B cell (primary cell): Measurements from ENCODE around the gene NOS1. TPM values are rescaled to one million over a fixed set of nuclear protein-coding genes. Genes with fewer than 3 reads are reported as not detected.

Source experiments
- ATAC-seq: fragments of 200-7000 bp; cut with Tn5 transposase; one replicate; pipeline ENCODE4 v1.10.0; 2021; ENCODE audit warnings: low read depth, mild to moderate bottlenecking, moderate number of reproducible peaks, moderate library complexity
- CTCF ChIA-PET: fragments of 350-600 bp; sonication (Branson Sonifier 250); formaldehyde crosslinking; loops from one replicate; lab custom pipeline; 2021; ENCODE audit warnings: antibody characterized with exemption, inconsistent platforms; lab: Charles Lee
- POLR2A ChIA-PET: fragments of 350-600 bp; sonication (Branson Sonifier 250); formaldehyde crosslinking; loops from one replicate; lab custom pipeline; 2021; ENCODE audit warnings: antibody characterized with exemption; lab: Charles Lee
- DNase-seq: peaks from one replicate; pipeline ENCODE4 v3.0.0; 2013
- H2AFZ ChIP-seq: 2 replicates; pipeline ENCODE4 v1.6.1; 2012; ENCODE audit warnings: mild to moderate bottlenecking, low read depth, low read length; ENCODE audit not compliant: insufficient read depth, poor library complexity, severe bottlenecking
- H3K27ac ChIP-seq, 2 donors: 1 replicate in 1 of 2; 2 replicates in 1 of 2; pipeline ENCODE4 v1.5.1; 2012 to 2013; ENCODE audit warnings: low read length in 2 of 2, mild to moderate bottlenecking in 2 of 2, moderate library complexity in 1 of 2
- H3K27me3 ChIP-seq, 4 experiments: fragments of 200-600 bp in 1 of 4; sonication (generic) in 1 of 4; replicated peaks in 1 of 4; 1 replicate in 2 of 4; 2 replicates in 2 of 4; pipeline versions ENCODE4 v1.6.1 to v1.7.0; 2013 to 2016; ENCODE audit warnings: low read length in 3 of 4, mild to moderate bottlenecking in 2 of 4, mixed read lengths in 1 of 4, moderate library complexity in 1 of 4; ENCODE audit not compliant: insufficient read depth in 4 of 4, control insufficient read depth in 3 of 4; ENCODE audit errors: control extremely low read depth in 1 of 4
- H3K36me3 ChIP-seq, 2 experiments: replicated peaks in 1 of 2; 1 replicate in 1 of 2; 2 replicates in 1 of 2; pipeline versions ENCODE4 v1.6.1 to v1.7.1; 2013; ENCODE audit warnings: low read length in 1 of 2; ENCODE audit not compliant: insufficient read depth in 2 of 2, control insufficient read depth in 1 of 2; ENCODE audit errors: control extremely low read depth in 1 of 2, extremely low read depth in 1 of 2
- H3K4me1 ChIP-seq, 2 donors: fragments of 200-600 bp in 1 of 2; sonication (generic) in 1 of 2; 1 replicate in 1 of 2; 2 replicates in 1 of 2; pipeline versions ENCODE4 v1.5.1 to v1.6.1; 2013 to 2017; ENCODE audit warnings: low read length in 2 of 2; ENCODE audit not compliant: control insufficient read depth in 2 of 2, insufficient read depth in 2 of 2
- H3K4me2 ChIP-seq: replicated peaks from 2 replicates; pipeline ENCODE3; 2012; ENCODE audit warnings: mild to moderate bottlenecking, low read depth, low read length; ENCODE audit not compliant: poor library complexity, severe bottlenecking
- H3K4me3 ChIP-seq, 5 experiments: fragments of 200-600 bp in 1 of 5; sonication (generic) in 1 of 5; 1 replicate in 3 of 5; 2 replicates in 2 of 5; pipeline versions ENCODE4 v1.5.1 to v1.7.0; 2011 to 2016; ENCODE audit warnings: low read length in 4 of 5, mild to moderate bottlenecking in 4 of 5, low read depth in 2 of 5, control low read depth in 1 of 5, moderate library complexity in 1 of 5; ENCODE audit not compliant: insufficient read depth in 1 of 5; ENCODE audit errors: control extremely low read depth in 1 of 5, extremely low read depth in 1 of 5
- H3K79me2 ChIP-seq: fragments of 200-600 bp; sonication (generic); one replicate; pipeline ENCODE4 v1.6.0; 2016; ENCODE audit warnings: low read length; ENCODE audit not compliant: control insufficient read depth, insufficient read depth
- H3K9ac ChIP-seq: fragments of 200-600 bp; sonication (generic); 2 replicates; pipeline ENCODE4 v1.6.1; 2017; ENCODE audit warnings: mild to moderate bottlenecking, low read length, moderate library complexity
- H3K9me3 ChIP-seq, 3 donors: one replicate each; pipeline versions ENCODE4 v1.6.1 to v1.7.1; 2013; ENCODE audit warnings: low read length in 2 of 3; ENCODE audit not compliant: control insufficient read depth in 2 of 3, insufficient read depth in 1 of 3; ENCODE audit errors: control extremely low read depth in 1 of 3
- H4K20me1 ChIP-seq: 2 replicates; pipeline ENCODE4 v1.6.0; 2012; ENCODE audit warnings: mild to moderate bottlenecking, low read length; ENCODE audit not compliant: insufficient read depth, control insufficient read depth, poor library complexity, severe bottlenecking
- H3K27ac Mint-ChIP-seq: one replicate; pipeline ENCODE4 v1.8.0; 2021; ENCODE audit warnings: mixed read lengths
- H3K27me3 Mint-ChIP-seq: one replicate; pipeline ENCODE4 v1.8.0; 2021; ENCODE audit warnings: mixed read lengths
- H3K4me1 Mint-ChIP-seq: one replicate; pipeline ENCODE4 v1.8.0; 2021; ENCODE audit warnings: mixed read lengths
- H3K4me3 Mint-ChIP-seq: one replicate; pipeline ENCODE4 v1.8.0; 2021; ENCODE audit warnings: mixed read lengths
- H3K9me3 Mint-ChIP-seq: one replicate; pipeline ENCODE4 v1.8.0; 2022; ENCODE audit warnings: mixed read lengths; ENCODE audit not compliant: insufficient read depth
- EZH2 ChIP-seq: IDR thresholded peaks from 2 replicates; pipeline ENCODE4 v1.6.1; 2012; ENCODE audit warnings: borderline replicate concordance, low read depth, mild to moderate bottlenecking, moderate library complexity, low read length; ENCODE audit not compliant: insufficient read depth, poor library complexity, severe bottlenecking
- WGBS: methylation state at CpG from one replicate; pipeline ENCODE4 v1.1.5; 2013; ENCODE audit warnings: missing lambda C conversion rate; ENCODE audit not compliant: insufficient coverage; 5-methylcytosine and 5-hydroxymethylcytosine counted together
- intact Hi-C: fragments of 100-400 bp; cut with micrococcal nuclease; formaldehyde crosslinking; loops from one replicate; pipeline ENCODE4 v1.10.0; 2022
- polyA plus RNA-seq: library from polyadenylated mRNA; depleted of rRNA; stranded (reverse); fragments of >200 nt; gene quantifications from 2 replicates; pipeline ENCODE4 v1.2.3, GENCODE V29; 2012
- total RNA-seq, 2 donors: library from RNA; stranded (reverse); fragments of 120-200 nt in 1 of 2; gene quantifications; 1 replicate in 1 of 2; 2 replicates in 1 of 2; pipeline versions ENCODE4 v1.2.3 to v1.2.4, GENCODE V29; 2013 to 2022
- TF ChIP-seq, protein P1 (sequence below): fragments of 200-600 bp; IDR thresholded peaks from one replicate; pipeline ENCODE4 v1.8.0; 2022; ENCODE audit warnings: antibody characterized with exemption, mild to moderate bottlenecking

Gene NOS1
- total and polyA plus RNA-seq, 2 donors (not counting 1 experiment from before 2014, with no cell fraction given): not detected

DNA sequence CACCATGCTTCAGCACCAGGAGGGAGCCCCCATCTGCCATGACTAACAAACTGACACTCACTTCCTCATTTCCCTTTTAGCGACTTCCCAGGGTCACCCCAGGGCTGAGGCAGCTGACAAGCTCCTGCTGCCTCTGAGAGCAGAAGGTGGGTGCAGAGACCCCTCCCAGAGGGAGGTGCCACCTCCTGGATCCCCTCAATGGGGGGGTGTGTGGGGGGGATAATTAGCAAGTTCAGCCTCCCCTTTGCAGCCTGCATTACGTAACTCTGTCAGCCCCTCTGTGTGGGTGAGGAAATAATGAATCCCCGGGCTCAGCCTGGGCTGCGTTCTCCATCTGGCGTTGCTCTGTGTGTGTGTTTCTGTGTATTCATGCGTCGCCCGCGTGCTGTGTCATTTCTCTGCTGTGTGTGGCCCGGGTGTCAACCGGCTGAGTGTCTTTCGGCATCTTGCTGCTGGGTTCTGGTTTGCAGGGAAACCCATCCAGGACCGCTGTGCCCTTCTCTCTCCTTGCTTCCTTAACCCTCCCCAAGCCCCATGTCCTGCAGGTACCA is 28.0 kb downstream of the NOS1 start:
- Mint-ChIP-seq H3K4me3 (no peak overlapping the region), H3K27ac (no peak overlapping the region), H3K4me1 (no peaks in the 10 kb centered on the region), H3K9me3 (no peaks in the 10 kb centered on the region), H3K27me3 (peaks cover 26% of the 10 kb centered on the region)
- Histone ChIP-seq H4K20me1 (no peaks in the 10 kb centered on the region), H2AFZ (no peak overlapping the region), H3K79me2 (no peaks in the 10 kb centered on the region), H3K27ac (no peak overlapping the region), H3K4me1 (no peaks in the 10 kb centered on the region), H3K36me3 (no peaks in the 10 kb centered on the region), H3K4me3 (no peak overlapping the region), H3K4me2 (no peak overlapping the region), H3K27me3 (peaks cover 0 to 3% (median 0%) of the 10 kb centered on the region in 4 experiments), H3K9me3 (peaks cover 0 to 5% (median 0%) of the 10 kb centered on the region in 3 donors), H3K9ac (no peak overlapping the region)
- ATAC-seq (no peak), DNase-seq (no peak)
- TF ChIP-seq, protein P1, sequence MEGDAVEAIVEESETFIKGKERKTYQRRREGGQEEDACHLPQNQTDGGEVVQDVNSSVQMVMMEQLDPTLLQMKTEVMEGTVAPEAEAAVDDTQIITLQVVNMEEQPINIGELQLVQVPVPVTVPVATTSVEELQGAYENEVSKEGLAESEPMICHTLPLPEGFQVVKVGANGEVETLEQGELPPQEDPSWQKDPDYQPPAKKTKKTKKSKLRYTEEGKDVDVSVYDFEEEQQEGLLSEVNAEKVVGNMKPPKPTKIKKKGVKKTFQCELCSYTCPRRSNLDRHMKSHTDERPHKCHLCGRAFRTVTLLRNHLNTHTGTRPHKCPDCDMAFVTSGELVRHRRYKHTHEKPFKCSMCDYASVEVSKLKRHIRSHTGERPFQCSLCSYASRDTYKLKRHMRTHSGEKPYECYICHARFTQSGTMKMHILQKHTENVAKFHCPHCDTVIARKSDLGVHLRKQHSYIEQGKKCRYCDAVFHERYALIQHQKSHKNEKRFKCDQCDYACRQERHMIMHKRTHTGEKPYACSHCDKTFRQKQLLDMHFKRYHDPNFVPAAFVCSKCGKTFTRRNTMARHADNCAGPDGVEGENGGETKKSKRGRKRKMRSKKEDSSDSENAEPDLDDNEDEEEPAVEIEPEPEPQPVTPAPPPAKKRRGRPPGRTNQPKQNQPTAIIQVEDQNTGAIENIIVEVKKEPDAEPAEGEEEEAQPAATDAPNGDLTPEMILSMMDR: no peak
- no peak for TF ChIP-seq EZH2
- ChIA-PET POLR2A (no interaction called here), CTCF (no interaction called here)
- 18% methylated on average over 11 of the region's 13 CpGs for WGBS
- intact Hi-C loops: no loop called here

DNA sequence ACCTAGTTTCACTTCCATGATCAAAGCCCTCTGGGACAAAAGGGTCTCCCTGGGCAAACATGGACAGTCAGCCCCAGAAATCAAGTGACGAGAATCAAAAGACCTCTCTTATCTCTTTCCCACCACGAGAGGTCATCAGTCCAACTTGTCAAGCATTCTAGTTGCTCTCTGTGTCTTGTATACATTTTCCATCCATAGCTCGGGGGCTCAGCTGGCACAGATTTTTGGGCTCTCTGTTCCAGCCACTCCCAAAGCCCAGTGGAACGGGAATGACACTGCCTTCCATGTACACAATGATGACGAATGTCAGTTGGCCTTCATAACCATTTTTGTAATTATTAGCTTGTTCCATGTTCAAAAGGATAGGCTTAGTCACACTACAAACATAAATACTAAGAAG is 29.7 kb downstream of the NOS1 start:
- no peaks in the 10 kb centered on the region for H4K20me1 ChIP-seq
- no peak overlapping the region for H3K4me2 ChIP-seq
- ATAC-seq (no peak), DNase-seq (no peak)
- ChIA-PET POLR2A (no interaction called here), CTCF (no interaction called here)
- Mint-ChIP-seq H3K4me3 (no peak overlapping the region), H3K9me3 (no peaks in the 10 kb centered on the region), H3K27me3 (peaks cover 26% of the 10 kb centered on the region), H3K4me1 (no peaks in the 10 kb centered on the region), H3K27ac (no peak overlapping the region)
- H2AFZ ChIP-seq: no peak overlapping the region
- H3K36me3 ChIP-seq: no peaks in the 10 kb centered on the region
- H3K27me3 ChIP-seq: peaks cover 0 to 3% (median 0%) of the 10 kb centered on the region in 4 experiments
- H3K79me2 ChIP-seq: no peaks in the 10 kb centered on the region
- intact Hi-C loops: no loop called here
- no peak overlapping the region for H3K4me3 ChIP-seq
- no peak overlapping the region for H3K9ac ChIP-seq
- WGBS: 78% methylated on average over 2 of the region's 5 CpGs
- no peak overlapping the region for H3K27ac ChIP-seq
- H3K9me3 ChIP-seq: peaks cover 0 to 5% (median 0%) of the 10 kb centered on the region in 3 donors
- TF ChIP-seq EZH2: no peak
- TF ChIP-seq, protein P1: no peak
- no peaks in the 10 kb centered on the region for H3K4me1 ChIP-seq
